ENCODE measurements around the gene TMEM50A.
"Not testable (repeated sequence)": the region's sequence is repeated elsewhere in the genome, so short reads cannot be mapped to it uniquely, and the experiment has no call there.

TMEM50A gene

GRCh38 chr1:25338188-25338981 is at the start of gene TMEM50A:
Gene TMEM50A (plus strand): TSS chr1:25338334. CDS start chr1:25340487, 2,153 bp downstream.
- no peak for TF ChIP-seq CTCF (IDR thresholded peaks at IDR 0.05; ENCODE audit: control insufficient read depth, insufficient read depth, low read depth, low read length, missing control alignments)
- peak within 1 kb of the TSS; percentile 71 for H3K4me3 ChIP-seq (ENCODE audit: control insufficient read depth, low read depth, low read length)
- DNase-seq (ENCODE audit: low read depth) = no peak

GRCh38 chr1:25288573-25289101 is 49.5 kb upstream of the TMEM50A start:
- not testable (repeated sequence) for H3K4me3 ChIP-seq (ENCODE audit: control insufficient read depth, low read depth, low read length)

GRCh38 chr1:25290043-25290442 is 48.1 kb upstream of the TMEM50A start:
- peak; percentile 7 for TF ChIP-seq CTCF (IDR thresholded peaks at IDR 0.05; ENCODE audit: control insufficient read depth, insufficient read depth, low read depth, low read length, missing control alignments)
- DNase-seq (ENCODE audit: low read depth) = not testable (repeated sequence)

More at GRCh38 chr1:25288573-25289101, 49.5 kb upstream of the TMEM50A start:
- DNase-seq (ENCODE audit: low read depth) = not testable (repeated sequence)

GRCh38 chr1:25293426-25293825 is 44.7 kb upstream of the TMEM50A start:
- not testable (repeated sequence) for DNase-seq (ENCODE audit: low read depth); H3K4me3 ChIP-seq (ENCODE audit: control insufficient read depth, low read depth, low read length)

More at GRCh38 chr1:25290043-25290442, 48.1 kb upstream of the TMEM50A start:
- not testable (repeated sequence) for H3K4me3 ChIP-seq (ENCODE audit: control insufficient read depth, low read depth, low read length)

- not testable (repeated sequence) for DNase-seq (ENCODE audit: low read depth); H3K4me3 ChIP-seq (ENCODE audit: control insufficient read depth, low read depth, low read length)
Observed at GRCh38 chr1:25294889-25295826, 43.0 kb upstream of the TMEM50A start.

- DNase-seq (ENCODE audit: low read depth); H3K4me3 ChIP-seq (ENCODE audit: control insufficient read depth, low read depth, low read length): not testable (repeated sequence)
Observed at GRCh38 chr1:25296501-25296900, 41.6 kb upstream of the TMEM50A start.

- not testable (repeated sequence) for DNase-seq (ENCODE audit: low read depth); H3K4me3 ChIP-seq (ENCODE audit: control insufficient read depth, low read depth, low read length)
Observed at GRCh38 chr1:25300729-25301128, 37.4 kb upstream of the TMEM50A start.

GRCh38 chr1:25302330-25302729 is 35.8 kb upstream of the TMEM50A start:
- not testable (repeated sequence) for DNase-seq (ENCODE audit: low read depth); H3K4me3 ChIP-seq (ENCODE audit: control insufficient read depth, low read depth, low read length)

- not testable (repeated sequence) for H3K4me3 ChIP-seq (ENCODE audit: control insufficient read depth, low read depth, low read length); DNase-seq (ENCODE audit: low read depth)
Observed at GRCh38 chr1:25304936-25305335, 33.2 kb upstream of the TMEM50A start.

GRCh38 chr1:25308168-25308567 is 30.0 kb upstream of the TMEM50A start:
- H3K4me3 ChIP-seq (ENCODE audit: control insufficient read depth, low read depth, low read length); DNase-seq (ENCODE audit: low read depth): not testable (repeated sequence)

- not testable (repeated sequence) for H3K4me3 ChIP-seq (ENCODE audit: control insufficient read depth, low read depth, low read length)
- DNase-seq (ENCODE audit: low read depth) = peak; percentile 73
Observed at GRCh38 chr1:25309085-25309484, 29.0 kb upstream of the TMEM50A start.

GRCh38 chr1:25309486-25309885 is 28.6 kb upstream of the TMEM50A start:
- not testable (repeated sequence) for DNase-seq (ENCODE audit: low read depth)

GRCh38 chr1:25312806-25313470 is 25.2 kb upstream of the TMEM50A start:
- not testable (repeated sequence) for H3K4me3 ChIP-seq (ENCODE audit: control insufficient read depth, low read depth, low read length); DNase-seq (ENCODE audit: low read depth)

More at GRCh38 chr1:25309486-25309885, 28.6 kb upstream of the TMEM50A start:
- H3K4me3 ChIP-seq (ENCODE audit: control insufficient read depth, low read depth, low read length) = not testable (repeated sequence)

- H3K4me3 ChIP-seq (ENCODE audit: control insufficient read depth, low read depth, low read length) = not testable (repeated sequence)
- DNase-seq (ENCODE audit: low read depth) = peak; percentile 79
Observed at GRCh38 chr1:25320314-25320938, 17.7 kb upstream of the TMEM50A start.

GRCh38 chr1:25322127-25322526 is 16.0 kb upstream of the TMEM50A start:
- not testable (repeated sequence) for H3K4me3 ChIP-seq (ENCODE audit: control insufficient read depth, low read depth, low read length); DNase-seq (ENCODE audit: low read depth)

Measured in AG09309 (cell line).